GM06990 (cell line): Measurements from ENCODE around the gene TRAP1.
"Not testable (repeated sequence)": the region's sequence is repeated elsewhere in the genome, so short reads cannot be mapped to it uniquely, and the experiment has no call there.

ENCODE experiments used
- DNase-seq: peaks from one replicate; pipeline ENCODE4 v3.0.0-alpha.2; 2011; ENCODE audit not compliant: insufficient read length; ENCODE audit errors: extremely low read depth
- H3K27me3 ChIP-seq: replicated peaks from 2 replicates; pipeline ENCODE4 v1.6.0; 2011; ENCODE audit warnings: low read length; ENCODE audit not compliant: control insufficient read depth, insufficient read depth
- H3K36me3 ChIP-seq: 2 replicates; pipeline ENCODE4 v1.5.1; 2011; ENCODE audit warnings: low read length; ENCODE audit not compliant: control insufficient read depth, insufficient read depth
- H3K4me3 ChIP-seq: replicated peaks from 2 replicates; pipeline ENCODE4 v1.5.1; 2011; ENCODE audit warnings: low read depth, mild to moderate bottlenecking, control low read depth, low read length
- TF ChIP-seq, protein P1 (sequence below): IDR thresholded peaks from 2 replicates; pipeline ENCODE4 v1.5.1; 2011; ENCODE audit warnings: low read length, control low read depth, mild to moderate bottlenecking, inconsistent platforms; ENCODE audit not compliant: insufficient read depth, poor library complexity, severe bottlenecking

The TRAP1 gene

DNA sequence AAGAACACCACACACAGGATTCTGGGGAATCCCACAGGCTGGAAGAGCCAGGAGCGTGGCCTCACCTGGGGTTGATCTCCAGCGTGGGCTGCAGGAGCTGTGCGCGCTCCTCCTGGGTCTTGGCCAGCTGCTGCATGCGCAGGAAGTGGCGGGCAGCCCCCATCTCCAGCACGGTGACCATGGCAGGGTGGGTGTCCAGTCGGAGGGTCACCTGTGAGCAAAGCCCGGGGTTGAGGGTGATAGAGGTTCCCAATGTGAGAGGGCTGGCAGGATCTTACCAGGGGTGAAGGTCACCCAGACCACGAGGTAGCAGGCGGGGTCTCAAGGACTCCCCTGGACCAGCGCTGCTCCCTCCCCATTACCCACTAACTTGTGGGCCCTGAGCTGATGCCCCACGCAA is 55.4 kb downstream of the TRAP1 start:
- TF ChIP-seq, protein P1, sequence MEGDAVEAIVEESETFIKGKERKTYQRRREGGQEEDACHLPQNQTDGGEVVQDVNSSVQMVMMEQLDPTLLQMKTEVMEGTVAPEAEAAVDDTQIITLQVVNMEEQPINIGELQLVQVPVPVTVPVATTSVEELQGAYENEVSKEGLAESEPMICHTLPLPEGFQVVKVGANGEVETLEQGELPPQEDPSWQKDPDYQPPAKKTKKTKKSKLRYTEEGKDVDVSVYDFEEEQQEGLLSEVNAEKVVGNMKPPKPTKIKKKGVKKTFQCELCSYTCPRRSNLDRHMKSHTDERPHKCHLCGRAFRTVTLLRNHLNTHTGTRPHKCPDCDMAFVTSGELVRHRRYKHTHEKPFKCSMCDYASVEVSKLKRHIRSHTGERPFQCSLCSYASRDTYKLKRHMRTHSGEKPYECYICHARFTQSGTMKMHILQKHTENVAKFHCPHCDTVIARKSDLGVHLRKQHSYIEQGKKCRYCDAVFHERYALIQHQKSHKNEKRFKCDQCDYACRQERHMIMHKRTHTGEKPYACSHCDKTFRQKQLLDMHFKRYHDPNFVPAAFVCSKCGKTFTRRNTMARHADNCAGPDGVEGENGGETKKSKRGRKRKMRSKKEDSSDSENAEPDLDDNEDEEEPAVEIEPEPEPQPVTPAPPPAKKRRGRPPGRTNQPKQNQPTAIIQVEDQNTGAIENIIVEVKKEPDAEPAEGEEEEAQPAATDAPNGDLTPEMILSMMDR: no peak
- peaks cover 40% of the 10 kb centered on the region for H3K36me3 ChIP-seq
- H3K4me3 ChIP-seq: no peak overlapping the region
- DNase-seq: no peak
- H3K27me3 ChIP-seq: no peaks in the 10 kb centered on the region

DNA sequence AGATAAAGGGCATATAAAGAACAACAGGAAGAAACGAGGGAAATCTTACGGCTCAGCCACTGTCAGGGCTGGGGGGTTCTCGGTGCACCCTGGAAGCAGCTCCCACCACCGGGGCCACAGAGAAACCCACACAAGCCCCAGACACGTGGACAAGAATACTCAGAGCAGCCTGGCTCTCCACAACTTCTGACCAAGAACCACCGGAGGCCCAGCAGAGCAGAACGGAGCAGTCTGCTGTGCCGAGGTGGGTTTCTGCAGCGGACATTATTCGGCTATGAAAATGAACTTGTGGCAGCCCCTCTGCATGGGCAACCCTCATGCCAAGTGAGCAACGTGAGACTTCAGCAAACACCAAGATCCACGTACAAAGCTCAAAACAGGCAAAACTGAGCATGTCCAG is 56.0 kb downstream of the TRAP1 start:
- Histone ChIP-seq H3K4me3 (no peak overlapping the region), H3K27me3 (no peaks in the 10 kb centered on the region), H3K36me3 (peaks cover 43% of the 10 kb centered on the region)
- no peak for DNase-seq
- TF ChIP-seq, protein P1: no peak

DNA sequence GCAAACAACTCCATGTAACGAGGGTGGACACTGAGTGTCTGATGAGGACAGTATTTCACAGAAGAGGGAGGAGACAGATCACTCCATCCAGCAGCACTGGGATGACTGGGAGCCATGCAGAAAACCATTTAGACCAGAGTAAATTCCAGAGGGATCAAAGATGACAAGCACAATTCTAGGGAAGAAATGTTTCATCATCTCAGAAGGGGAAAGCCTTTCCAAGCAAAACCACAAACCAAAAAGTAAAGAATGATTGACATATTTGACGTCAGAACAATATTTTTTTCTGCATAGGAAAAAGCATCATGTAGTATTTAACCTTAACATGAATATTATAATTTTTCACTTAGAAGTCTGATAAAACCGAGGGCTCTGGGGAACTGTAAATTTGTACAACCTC is 58.1 kb downstream of the TRAP1 start:
- Histone ChIP-seq H3K27me3 (no peaks in the 10 kb centered on the region), H3K36me3 (peaks cover 44% of the 10 kb centered on the region), H3K4me3 (no peak overlapping the region)
- TF ChIP-seq, protein P1: no peak
- DNase-seq: no peak

DNA sequence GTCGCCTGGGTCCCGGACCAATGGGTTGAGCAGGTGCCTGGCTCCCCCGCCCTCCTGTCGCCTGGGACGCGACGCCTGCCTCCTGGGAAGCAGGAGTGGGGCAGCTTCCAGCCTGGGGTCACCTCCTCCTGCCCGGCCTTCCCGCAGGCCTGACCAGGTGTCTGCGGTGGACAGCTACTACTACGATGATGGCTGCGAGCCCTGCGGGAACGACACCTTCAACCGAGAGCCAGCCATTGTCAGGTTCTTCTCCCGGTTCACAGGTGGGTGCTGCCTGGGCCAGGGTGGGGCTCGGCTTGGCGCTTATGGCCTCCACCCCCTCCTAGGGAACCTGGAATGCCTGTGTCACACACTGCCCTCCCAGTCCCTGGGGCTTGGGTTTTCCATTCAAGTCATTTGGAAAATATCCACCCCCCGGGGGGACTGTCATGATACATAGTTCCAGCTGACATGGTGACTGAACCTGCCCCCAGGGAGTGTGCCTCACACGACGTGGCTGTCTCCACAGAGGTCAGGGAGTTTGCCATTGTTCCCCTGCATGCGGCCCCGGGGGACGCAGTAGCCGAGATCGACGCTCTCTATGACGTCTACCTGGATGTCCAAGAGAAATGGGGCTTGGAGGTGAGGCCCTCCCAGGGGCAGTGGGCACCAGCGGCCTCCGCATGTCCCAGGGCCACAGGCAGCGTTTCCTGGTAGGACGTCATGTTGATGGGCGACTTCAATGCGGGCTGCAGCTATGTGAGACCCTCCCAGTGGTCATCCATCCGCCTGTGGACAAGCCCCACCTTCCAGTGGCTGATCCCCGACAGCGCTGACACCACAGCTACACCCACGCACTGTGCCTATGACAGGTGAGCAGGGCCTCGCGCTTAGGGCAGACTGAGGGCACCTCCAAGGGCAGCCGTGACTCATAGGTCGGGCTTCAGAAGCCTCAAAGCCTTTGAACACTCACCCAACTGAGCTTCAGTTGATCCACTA is 60.5 kb downstream of the TRAP1 start:
- peaks cover 38% of the 10 kb centered on the region for H3K36me3 ChIP-seq
- TF ChIP-seq, protein P1: no peak
- H3K4me3 ChIP-seq: no peak overlapping the region
- DNase-seq: no peak
- no peaks in the 10 kb centered on the region for H3K27me3 ChIP-seq

DNA sequence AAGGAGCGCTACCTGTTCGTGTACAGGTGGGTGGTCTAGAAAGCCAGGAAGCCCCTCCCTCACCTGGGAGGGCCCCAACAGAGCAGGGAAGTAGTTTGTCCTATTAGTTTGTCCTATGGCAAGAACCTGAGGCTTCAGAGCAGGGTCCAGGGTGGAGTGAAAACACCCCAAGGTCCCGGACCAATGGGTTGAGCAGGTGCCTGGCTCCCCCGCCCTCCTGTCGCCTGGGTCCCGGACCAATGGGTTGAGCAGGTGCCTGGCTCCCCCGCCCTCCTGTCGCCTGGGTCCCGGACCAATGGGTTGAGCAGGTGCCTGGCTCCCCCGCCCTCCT is 61.2 kb downstream of the TRAP1 start:
- H3K36me3 ChIP-seq: peaks cover 37% of the 10 kb centered on the region
- DNase-seq, H3K4me3 ChIP-seq, H3K27me3 ChIP-seq: not testable (repeated sequence)

DNA sequence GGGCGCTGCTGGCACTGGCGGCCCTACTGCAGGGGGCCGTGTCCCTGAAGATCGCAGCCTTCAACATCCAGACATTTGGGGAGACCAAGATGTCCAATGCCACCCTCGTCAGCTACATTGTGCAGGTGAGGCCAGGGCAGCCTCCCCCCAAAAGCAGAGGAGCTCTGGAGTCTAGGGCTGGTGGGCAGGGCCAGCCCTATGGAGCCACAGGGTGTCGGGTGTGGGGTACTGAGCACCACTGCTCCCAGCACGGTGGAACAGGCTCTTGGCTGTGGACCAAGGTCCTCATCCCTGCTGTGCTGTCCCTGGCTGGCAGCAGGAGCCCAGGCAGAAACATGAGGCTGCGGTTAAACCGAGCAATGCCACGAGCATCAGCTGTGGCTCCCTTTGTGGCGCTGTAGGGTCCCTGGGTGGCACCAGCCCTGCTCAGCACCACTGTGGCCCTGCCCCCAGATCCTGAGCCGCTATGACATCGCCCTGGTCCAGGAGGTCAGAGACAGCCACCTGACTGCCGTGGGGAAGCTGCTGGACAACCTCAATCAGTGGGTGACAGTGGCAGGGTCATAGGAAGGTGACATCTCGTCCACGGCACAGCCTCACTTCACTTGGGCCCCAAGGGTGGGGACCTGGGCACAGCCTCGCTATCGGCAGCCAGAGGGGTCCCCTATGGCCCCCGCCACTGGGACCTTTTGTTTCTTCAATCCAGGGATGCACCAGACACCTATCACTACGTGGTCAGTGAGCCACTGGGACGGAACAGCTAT is 61.7 kb downstream of the TRAP1 start:
- Histone ChIP-seq H3K36me3 (peaks cover 39% of the 10 kb centered on the region), H3K27me3 (no peaks in the 10 kb centered on the region), H3K4me3 (no peak overlapping the region)
- no peak for DNase-seq
- TF ChIP-seq, protein P1: no peak
